Upper lobe of right lung (tissue), 1 donor: Measurements from ENCODE around the gene RIPOR3. TPM values are rescaled to one million over a fixed set of nuclear protein-coding genes. Genes with fewer than 3 reads are reported as not detected.

ENCODE experiments used
- ATAC-seq: fragments of 200-7000 bp; cut with Tn5 transposase; one replicate; pipeline ENCODE4 v1.9.1; 2020; ENCODE audit warnings: mild to moderate bottlenecking, moderate library complexity
- DNase-seq: peaks from one replicate; pipeline ENCODE4 v3.0.0-alpha.2; 2020
- H3K27ac ChIP-seq: fragments of 200-600 bp; one replicate; pipeline ENCODE4 v1.8.0; 2022
- H3K27me3 ChIP-seq: fragments of 200-600 bp; one replicate; pipeline ENCODE4 v1.8.0; 2022; ENCODE audit warnings: mild to moderate bottlenecking
- H3K36me3 ChIP-seq: fragments of 200-600 bp; one replicate; pipeline ENCODE4 v1.8.0; 2022
- H3K4me1 ChIP-seq: fragments of 200-600 bp; one replicate; pipeline ENCODE4 v1.8.0; 2022
- H3K4me3 ChIP-seq: fragments of 200-600 bp; one replicate; pipeline ENCODE4 v1.8.0; 2022; ENCODE audit warnings: mild to moderate bottlenecking
- H3K9me3 ChIP-seq: fragments of 200-600 bp; one replicate; pipeline ENCODE4 v1.8.0; 2022
- CTCF ChIP-seq: fragments of 200-600 bp; IDR thresholded peaks from one replicate; pipeline ENCODE4 v1.8.0; 2022; ENCODE audit warnings: antibody characterized with exemption
- intact Hi-C: fragments of 100-400 bp; cut with DNase I; formaldehyde crosslinking; loops from one replicate; pipeline ENCODE4 v1.11.0; 2022
- total RNA-seq: library from RNA; stranded (reverse); fragmentation: NEBNext Ultra II Directional; extraction: Animal tissue kit (Norgen Biotek cat#: 25700); gene quantifications from one replicate; pipeline ENCODE4 v1.2.1, GENCODE V29; 2021
- donor health status: DM: no; HTN: yes; CAD: no; lungs with severe emphysema.

RIPOR3 gene
- total RNA-seq, 1 donor from 2014 or later, result 6.8 TPM

- Histone ChIP-seq H3K27me3 (no peaks in the 10 kb centered on the region), H3K27ac (peak overlapping the region; percentile 17), H3K4me1 (peaks cover 16% of the 10 kb centered on the region), H3K9me3 (no peaks in the 10 kb centered on the region), H3K4me3 (no peak overlapping the region), H3K36me3 (no peaks in the 10 kb centered on the region)
- peak; percentile 74 for ATAC-seq
- intact Hi-C loops, result no loop called here
- DNase-seq, result no peak
- TF ChIP-seq CTCF, result peak; percentile 22
Observed at GRCh38 chr20:50663095-50663821, 28.1 kb downstream of the RIPOR3 start.

- Histone ChIP-seq H3K4me1 (peaks cover 16% of the 10 kb centered on the region), H3K27me3 (no peaks in the 10 kb centered on the region), H3K36me3 (no peaks in the 10 kb centered on the region), H3K9me3 (no peaks in the 10 kb centered on the region), H3K4me3 (no peak overlapping the region), H3K27ac (no peak overlapping the region)
- intact Hi-C loops, result no loop called here
- no peak for TF ChIP-seq CTCF
- no peak for ATAC-seq
- DNase-seq, result no peak
Observed at GRCh38 chr20:50659975-50660670, 31.2 kb downstream of the RIPOR3 start.

GRCh38 chr20:50658804-50659380 lies 32.5 kb downstream of the RIPOR3 start:
- no peaks in the 10 kb centered on the region for H3K9me3 ChIP-seq
- ATAC-seq (no peak), DNase-seq (no peak)
- peaks cover 16% of the 10 kb centered on the region for H3K4me1 ChIP-seq
- no peak for TF ChIP-seq CTCF
- no peak overlapping the region for H3K4me3 ChIP-seq
- H3K27me3 ChIP-seq, result no peaks in the 10 kb centered on the region
- intact Hi-C loops, result no loop called here
- H3K36me3 ChIP-seq, result no peaks in the 10 kb centered on the region
- no peak overlapping the region for H3K27ac ChIP-seq

GRCh38 chr20:50655311-50655880 lies 35.9 kb downstream of the RIPOR3 start:
- H3K36me3 ChIP-seq, result no peaks in the 10 kb centered on the region
- peak overlapping the region; percentile 65 for H3K27ac ChIP-seq
- ATAC-seq (peak; percentile 59), DNase-seq (no peak)
- TF ChIP-seq CTCF, result no peak
- H3K9me3 ChIP-seq, result no peaks in the 10 kb centered on the region
- no peak overlapping the region for H3K4me3 ChIP-seq
- no peaks in the 10 kb centered on the region for H3K27me3 ChIP-seq
- peaks cover 6% of the 10 kb centered on the region for H3K4me1 ChIP-seq
- intact Hi-C loops, result no loop called here

- no peaks in the 10 kb centered on the region for H3K36me3 ChIP-seq
- peak overlapping the region; percentile 65 for H3K27ac ChIP-seq
- peaks cover 6% of the 10 kb centered on the region for H3K4me1 ChIP-seq
- ATAC-seq (no peak), DNase-seq (no peak)
- TF ChIP-seq CTCF, result no peak
- intact Hi-C loops, result no loop called here
- no peaks in the 10 kb centered on the region for H3K9me3 ChIP-seq
- no peak overlapping the region for H3K4me3 ChIP-seq
- no peaks in the 10 kb centered on the region for H3K27me3 ChIP-seq
Observed at GRCh38 chr20:50654904-50655303, 36.4 kb downstream of the RIPOR3 start.
